Measurements from ENCODE around the gene GPR75. TPM values are rescaled to one million over a fixed set of nuclear protein-coding genes. Genes with fewer than 3 reads are reported as not detected.
"Not testable (repeated sequence)": the region's sequence is repeated elsewhere in the genome, so short reads cannot be mapped to it uniquely, and the experiment has no call there.

GPR75 gene
- total RNA-seq, 8 experiments from 2014 or later: 0.87 to 14.2 (median 1.6) TPM

DNA sequence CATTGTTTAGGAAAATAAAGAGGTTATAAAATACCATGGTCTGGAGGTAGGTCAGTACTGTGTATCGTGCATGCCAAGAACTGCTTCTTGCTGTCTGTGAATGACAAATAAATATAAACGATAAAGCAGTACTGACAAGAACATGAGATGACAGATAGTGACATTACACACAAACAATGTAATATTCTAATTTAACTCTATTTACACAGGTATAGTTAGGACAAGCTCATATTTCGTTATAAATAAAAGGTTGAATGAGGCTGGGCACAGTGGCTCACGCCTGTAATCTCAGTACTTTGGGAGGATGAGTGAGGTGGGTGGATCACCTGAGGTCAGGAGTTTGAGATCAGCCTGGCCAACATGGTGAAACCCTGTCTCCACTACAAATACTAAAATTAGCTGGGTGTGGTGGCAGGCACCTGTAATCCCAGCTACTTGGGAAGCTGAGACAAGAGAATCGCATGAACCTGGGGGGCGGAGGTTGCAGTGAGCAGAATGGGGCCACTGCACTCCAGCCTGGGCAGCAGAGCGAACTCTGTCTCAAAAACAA lies 14.7 kb upstream of the GPR75 start:
- no peak overlapping the region for H3K4me3 ChIP-seq
- ATAC-seq (replicated peaks in 6 of 8): no peak
- H3K4me1 ChIP-seq (replicated peaks in 1 of 2): peaks cover 0 to 7% of the 10 kb centered on the region in 2 donors
- in situ Hi-C loops (cut with MboI; ENCODE audit: low pct_unique_long_range_greater_than_20kb in 2 of 9, low sequenced_read_pairs in 9 of 9, unreplicated experiment in 9 of 9): no loop called here
- H3K27ac ChIP-seq: no peak overlapping the region
- 78 to 100% (median 92%) methylated on average over 1 to 7 of the region's 7 CpGs for WGBS, 10 experiments

DNA sequence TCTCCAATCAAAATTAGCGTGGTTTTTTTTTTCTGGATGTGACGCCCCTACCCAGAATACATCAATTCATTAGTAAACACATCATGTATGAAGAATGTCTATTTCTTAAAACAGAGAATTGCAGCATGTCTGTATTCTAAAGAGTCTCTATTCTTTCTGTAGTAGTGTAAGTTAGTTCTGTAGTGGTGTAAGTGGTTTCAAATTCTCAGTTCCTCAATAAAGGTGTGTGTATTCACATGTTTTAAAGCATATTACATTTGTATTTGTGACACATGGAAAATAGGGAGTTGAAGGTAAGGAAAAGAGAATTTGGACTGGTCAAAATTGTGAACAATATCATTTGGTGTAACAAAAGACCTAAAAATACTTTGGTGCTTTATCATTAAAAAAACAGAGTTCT lies 8.0 kb upstream of the GPR75 start:
- H3K27ac ChIP-seq: no peak overlapping the region
- in situ Hi-C loops (cut with MboI; ENCODE audit: low pct_unique_long_range_greater_than_20kb in 2 of 9, low sequenced_read_pairs in 9 of 9, unreplicated experiment in 9 of 9): no loop called here
- ATAC-seq (replicated peaks in 6 of 8): no peak
- 93 to 100% (median 100%) methylated on average over 1 to 2 of the region's 2 CpGs; no CpG with 5 or more reads in 4 of the 10 experiments for WGBS, 10 experiments
- no peak overlapping the region for H3K4me3 ChIP-seq
- H3K4me1 ChIP-seq (replicated peaks in 1 of 2): peaks cover 0 to 4% of the 10 kb centered on the region in 2 donors

GRCh38 chr2:53867169-53867568 lies 7.4 kb upstream of the GPR75 start:
- WGBS, 10 experiments: 89 to 100% (median 100%) methylated on average over 2 to 4 of the region's 5 CpGs; no CpG with 5 or more reads in 2 of the 10 experiments
- no peak for ATAC-seq (replicated peaks in 6 of 8)
- no peak overlapping the region for H3K4me3 ChIP-seq
- in situ Hi-C loops (cut with MboI; ENCODE audit: low pct_unique_long_range_greater_than_20kb in 2 of 9, low sequenced_read_pairs in 9 of 9, unreplicated experiment in 9 of 9): no loop called here
- peaks cover 0 to 4% of the 10 kb centered on the region in 2 donors for H3K4me1 ChIP-seq (replicated peaks in 1 of 2)
- no peak overlapping the region for H3K27ac ChIP-seq

DNA sequence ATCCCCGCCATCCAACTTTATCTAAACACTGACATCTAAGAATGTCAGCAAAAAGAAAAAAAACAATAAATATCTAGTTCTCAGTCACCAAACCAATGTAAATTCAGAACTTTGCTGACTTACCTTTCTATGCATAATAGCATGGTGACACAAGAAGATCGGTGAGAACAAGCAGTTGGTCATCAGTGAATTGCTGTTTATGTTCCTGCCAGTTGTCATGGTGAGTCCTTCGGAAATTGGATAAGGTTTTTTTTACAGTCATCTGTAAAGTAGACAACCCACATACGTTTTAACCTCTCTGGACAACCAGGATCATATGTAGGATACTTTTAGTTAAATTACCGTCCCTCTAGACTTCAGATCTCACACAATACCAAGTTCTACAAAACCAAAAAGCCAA lies 6.2 kb upstream of the GPR75 start:
- 40 to 100% (median 82%) methylated on average over 1 to 5 of the region's 5 CpGs for WGBS, 10 experiments
- ATAC-seq (replicated peaks in 6 of 8): peak in 1 of 8 experiments; percentile 77
- Histone ChIP-seq H3K4me3 (no peak overlapping the region), H3K27ac (no peak overlapping the region), H3K4me1 (replicated peaks in 1 of 2) (peaks cover 0 to 4% of the 10 kb centered on the region in 2 donors)
- in situ Hi-C loops (cut with MboI; ENCODE audit: low pct_unique_long_range_greater_than_20kb in 2 of 9, low sequenced_read_pairs in 9 of 9, unreplicated experiment in 9 of 9): no loop called here

DNA sequence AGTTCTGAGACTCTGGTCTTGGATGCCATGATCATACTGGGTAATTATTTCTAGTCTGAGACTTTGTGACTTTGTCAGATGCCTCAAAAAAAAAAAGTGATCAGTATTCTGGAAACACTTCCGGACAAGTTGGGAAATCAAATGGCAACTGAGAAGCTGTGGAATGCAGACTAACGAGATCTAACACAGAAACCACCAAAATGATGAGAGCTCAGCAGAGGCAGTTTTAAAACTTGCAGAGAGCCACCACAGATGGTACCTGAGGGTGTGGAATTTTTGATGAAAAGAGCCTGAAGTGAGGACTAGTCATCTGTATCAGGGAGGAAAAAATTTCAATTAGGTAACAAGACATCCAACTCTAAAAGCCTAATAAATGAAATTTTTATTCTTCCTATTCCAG lies 5.5 kb upstream of the GPR75 start:
- no peak for ATAC-seq (replicated peaks in 6 of 8)
- in situ Hi-C loops (cut with MboI; ENCODE audit: low pct_unique_long_range_greater_than_20kb in 2 of 9, low sequenced_read_pairs in 9 of 9, unreplicated experiment in 9 of 9): no loop called here
- Histone ChIP-seq H3K4me3 (no peak overlapping the region), H3K4me1 (replicated peaks in 1 of 2) (peaks cover 0 to 4% of the 10 kb centered on the region in 2 donors), H3K27ac (no peak overlapping the region)
- 40 to 100% (median 93%) methylated on average over 1 to 2 of the region's 2 CpGs; no CpG with 5 or more reads in 2 of the 10 experiments for whole genome bisulfite sequencing, 10 experiments

- no peak overlapping the region for H3K27ac ChIP-seq
- in situ Hi-C loops (cut with MboI; ENCODE audit: low pct_unique_long_range_greater_than_20kb in 2 of 9, low sequenced_read_pairs in 9 of 9, unreplicated experiment in 9 of 9): no loop called here
- 94 to 100% (median 100%) methylated on average over 2 to 4 of the region's 6 CpGs; no CpG with 5 or more reads in 2 of the 10 experiments for WGBS, 10 experiments
- no peak for ATAC-seq (replicated peaks in 6 of 8)
- H3K4me1 ChIP-seq (replicated peaks in 1 of 2): peaks cover 0 to 4% of the 10 kb centered on the region in 2 donors
- H3K4me3 ChIP-seq: no peak overlapping the region
Observed at GRCh38 chr2:53863538-53864227, 3.9 kb upstream of the GPR75 start.

GRCh38 chr2:53861824-53862223 lies 2.1 kb upstream of the GPR75 start:
- Histone ChIP-seq H3K27ac (no peak overlapping the region), H3K4me3 (no peak overlapping the region), H3K4me1 (replicated peaks in 1 of 2) (peaks cover 0 to 4% of the 10 kb centered on the region in 2 donors)
- 90 to 100% (median 95%) methylated on average over 2 to 5 of the region's 5 CpGs; no CpG with 5 or more reads in 2 of the 10 experiments for WGBS, 10 experiments
- in situ Hi-C loops (cut with MboI; ENCODE audit: low pct_unique_long_range_greater_than_20kb in 2 of 9, low sequenced_read_pairs in 9 of 9, unreplicated experiment in 9 of 9): no loop called here
- no peak for ATAC-seq (replicated peaks in 6 of 8)

DNA sequence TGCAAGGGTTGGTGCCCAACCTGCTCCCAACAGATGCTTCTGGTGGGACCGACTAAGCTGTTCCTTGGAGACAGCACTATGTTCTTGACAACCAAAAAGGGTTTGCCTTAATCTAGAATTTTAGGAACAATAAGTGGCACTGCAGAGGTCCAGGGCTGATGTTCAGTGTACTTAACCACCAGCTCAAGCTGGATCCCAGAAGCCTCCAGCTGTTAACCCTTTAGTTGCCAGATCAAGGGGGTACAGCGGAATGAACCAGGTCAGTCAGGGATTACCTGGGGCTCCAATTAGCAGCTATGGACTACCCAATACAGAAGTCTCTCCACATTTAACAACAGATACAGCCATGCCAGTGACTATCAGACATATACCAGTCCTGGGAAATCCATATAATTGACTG lies 3.5 kb downstream of the GPR75 start:
- ATAC-seq (replicated peaks in 6 of 8): peak in 1 of 8 experiments; percentile 29
- Histone ChIP-seq H3K4me1 (replicated peaks in 1 of 2) (no peaks in the 10 kb centered on the region), H3K4me3 (no peak overlapping the region), H3K27ac (no peak overlapping the region)
- in situ Hi-C loops (cut with MboI; ENCODE audit: low pct_unique_long_range_greater_than_20kb in 2 of 9, low sequenced_read_pairs in 9 of 9, unreplicated experiment in 9 of 9): no loop called here
- WGBS, 10 experiments: 76 to 100% (median 90%) methylated on average over 1 to 2 of the region's 2 CpGs; no CpG with 5 or more reads in 3 of the 10 experiments

DNA sequence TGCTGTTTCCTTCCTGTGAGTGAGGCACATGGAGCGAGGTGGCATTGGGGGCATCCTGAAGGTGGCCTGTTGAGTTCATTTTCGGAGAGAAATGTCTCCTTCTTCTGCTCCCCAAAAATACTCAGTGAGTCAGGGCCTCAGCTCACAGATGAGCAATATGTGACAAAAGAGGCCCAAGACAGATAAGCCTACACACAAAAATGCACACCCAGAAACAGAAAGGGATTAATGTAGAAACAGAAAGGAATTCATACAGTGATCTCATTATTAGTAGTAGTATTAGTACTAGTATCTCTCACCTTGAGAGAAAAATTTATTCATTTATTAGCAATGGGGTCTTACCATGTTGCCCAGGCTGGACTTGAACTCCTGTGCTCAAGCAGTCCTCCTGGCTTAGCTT lies 5.1 kb downstream of the GPR75 start:
- no peak overlapping the region for H3K4me3 ChIP-seq
- 92 to 100% (median 96%) methylated on average over 1 to 2 of the region's 2 CpGs; no CpG with 5 or more reads in 6 of the 10 experiments for WGBS, 10 experiments
- H3K27ac ChIP-seq: no peak overlapping the region
- in situ Hi-C loops (cut with MboI; ENCODE audit: low pct_unique_long_range_greater_than_20kb in 2 of 9, low sequenced_read_pairs in 9 of 9, unreplicated experiment in 9 of 9): no loop called here
- ATAC-seq (replicated peaks in 6 of 8): no peak
- no peaks in the 10 kb centered on the region for H3K4me1 ChIP-seq (replicated peaks in 1 of 2)

DNA sequence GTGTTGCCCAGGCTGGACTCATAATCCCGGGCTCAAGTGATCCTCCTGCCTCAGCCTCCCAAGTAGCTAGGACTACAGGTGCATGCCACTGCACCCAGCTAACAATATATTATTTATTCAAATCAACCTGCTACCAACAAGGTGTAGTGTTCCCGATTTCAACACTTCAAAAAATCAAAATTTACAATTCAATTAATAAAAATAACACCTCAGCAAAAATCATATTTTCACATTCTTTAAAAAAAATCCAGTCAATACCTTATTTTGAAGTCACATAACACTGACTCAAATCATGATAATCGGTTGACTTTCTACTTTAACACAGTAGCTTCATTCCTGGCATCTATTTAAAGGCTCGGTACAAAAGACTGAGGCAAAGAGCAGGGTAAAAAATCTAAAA lies 7.2 kb downstream of the GPR75 start:
- 84 to 100% (median 94%) methylated on average over 2 to 4 of the region's 4 CpGs for WGBS, 10 experiments
- H3K27ac ChIP-seq: no peak overlapping the region
- in situ Hi-C loops (cut with MboI; ENCODE audit: low pct_unique_long_range_greater_than_20kb in 2 of 9, low sequenced_read_pairs in 9 of 9, unreplicated experiment in 9 of 9): no loop called here
- no peaks in the 10 kb centered on the region for H3K4me1 ChIP-seq (replicated peaks in 1 of 2)
- no peak overlapping the region for H3K4me3 ChIP-seq
- ATAC-seq (replicated peaks in 6 of 8): no peak

GRCh38 chr2:53851052-53851757 lies 8.6 kb downstream of the GPR75 start:
- H3K4me3 ChIP-seq; in situ Hi-C loops (cut with MboI; ENCODE audit: low pct_unique_long_range_greater_than_20kb in 2 of 9, low sequenced_read_pairs in 9 of 9, unreplicated experiment in 9 of 9); H3K27ac ChIP-seq; ATAC-seq (replicated peaks in 6 of 8); H3K4me1 ChIP-seq (replicated peaks in 1 of 2): not testable (repeated sequence)
- WGBS, 10 experiments: 65 to 100% (median 95%) methylated on average over 2 to 9 of the region's 9 CpGs

- in situ Hi-C loops (cut with MboI; ENCODE audit: low pct_unique_long_range_greater_than_20kb in 2 of 9, low sequenced_read_pairs in 9 of 9, unreplicated experiment in 9 of 9): no loop called here
- no peak for ATAC-seq (replicated peaks in 6 of 8)
- Histone ChIP-seq H3K4me3 (no peak overlapping the region), H3K4me1 (replicated peaks in 1 of 2) (no peaks in the 10 kb centered on the region), H3K27ac (no peak overlapping the region)
- 90 to 100% (median 100%) methylated on average over 1 to 2 of the region's 2 CpGs for WGBS, 10 experiments
Observed at GRCh38 chr2:53848062-53848461, 11.7 kb downstream of the GPR75 start.

DNA sequence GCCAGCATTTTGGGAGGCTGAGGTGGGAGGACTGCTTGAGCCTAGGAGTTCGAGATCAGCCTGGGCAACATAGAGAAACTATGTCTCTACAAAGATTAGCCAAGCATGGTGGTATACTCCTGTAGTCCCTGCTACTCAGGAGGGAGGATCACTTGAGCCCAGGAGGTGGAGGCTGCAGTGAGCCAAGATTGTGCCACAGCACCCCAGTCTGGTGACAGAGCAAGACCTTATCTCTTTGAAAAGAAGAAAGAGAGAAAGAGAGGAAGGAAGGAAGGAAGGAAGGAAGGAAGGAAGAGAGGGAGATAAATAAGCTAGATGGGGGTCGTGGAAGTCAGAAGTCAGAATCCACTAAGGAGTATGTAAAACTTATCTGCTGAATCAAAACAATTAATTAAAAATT lies 16.2 kb downstream of the GPR75 start:
- Histone ChIP-seq H3K27ac (no peak overlapping the region), H3K4me1 (replicated peaks in 1 of 2) (no peaks in the 10 kb centered on the region), H3K4me3 (no peak overlapping the region)
- in situ Hi-C loops (cut with MboI; ENCODE audit: low pct_unique_long_range_greater_than_20kb in 2 of 9, low sequenced_read_pairs in 9 of 9, unreplicated experiment in 9 of 9): no loop called here
- 39 to 100% (median 74%) methylated on average over 1 to 2 of the region's 2 CpGs; no CpG with 5 or more reads in 1 of the 10 experiments for WGBS, 10 experiments
- peak in 1 of 8 experiments; percentile 23 for ATAC-seq (replicated peaks in 6 of 8)
